HG02852 (cell line): ENCODE results near the gene NFIC.
"Not testable (repeated sequence)": the region's sequence is repeated elsewhere in the genome, so short reads cannot be mapped to it uniquely, and the experiment has no call there.

Source experiments
- ATAC-seq: cut with Tn5 transposase; IDR thresholded peaks from one replicate; pipeline ENCODE4 v1.9.1; 2021; ENCODE audit warnings: mild to moderate bottlenecking, moderate library complexity; ENCODE audit not compliant: unreplicated experiment

NFIC gene

DNA sequence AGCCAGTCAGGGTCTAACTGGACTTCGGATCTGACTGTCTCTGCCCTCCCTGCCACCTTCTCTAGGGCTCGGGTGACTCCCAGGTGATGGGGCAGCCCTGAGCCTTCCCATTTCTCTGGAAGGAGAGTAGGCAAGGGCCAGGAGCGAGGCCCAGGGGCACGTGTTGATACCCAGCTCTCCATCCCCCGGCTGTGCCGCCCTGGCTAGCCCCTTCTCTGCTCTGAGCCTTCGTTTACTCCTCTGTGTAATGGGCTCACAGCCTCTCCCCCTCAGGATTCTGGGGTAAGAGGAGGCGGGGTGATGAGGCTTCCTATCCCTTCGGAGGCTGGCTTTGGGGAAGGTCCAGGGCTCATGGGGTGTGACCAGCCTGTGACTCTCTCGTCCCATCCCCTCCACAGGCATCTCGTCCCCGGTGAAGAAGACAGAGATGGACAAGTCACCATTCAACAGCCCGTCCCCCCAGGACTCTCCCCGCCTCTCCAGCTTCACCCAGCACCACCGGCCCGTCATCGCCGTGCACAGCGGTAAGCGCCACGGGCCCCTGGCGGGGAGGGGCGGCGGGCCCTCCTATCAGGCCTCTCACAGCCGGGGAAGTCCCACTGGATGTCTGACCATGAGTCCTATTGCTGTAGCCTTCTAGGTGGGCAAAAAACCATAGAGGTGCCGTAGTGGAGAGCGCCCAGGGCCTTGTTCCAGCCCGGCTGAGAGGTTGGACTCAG, 82.4 kb downstream of the NFIC start:
- no peak for ATAC-seq

DNA sequence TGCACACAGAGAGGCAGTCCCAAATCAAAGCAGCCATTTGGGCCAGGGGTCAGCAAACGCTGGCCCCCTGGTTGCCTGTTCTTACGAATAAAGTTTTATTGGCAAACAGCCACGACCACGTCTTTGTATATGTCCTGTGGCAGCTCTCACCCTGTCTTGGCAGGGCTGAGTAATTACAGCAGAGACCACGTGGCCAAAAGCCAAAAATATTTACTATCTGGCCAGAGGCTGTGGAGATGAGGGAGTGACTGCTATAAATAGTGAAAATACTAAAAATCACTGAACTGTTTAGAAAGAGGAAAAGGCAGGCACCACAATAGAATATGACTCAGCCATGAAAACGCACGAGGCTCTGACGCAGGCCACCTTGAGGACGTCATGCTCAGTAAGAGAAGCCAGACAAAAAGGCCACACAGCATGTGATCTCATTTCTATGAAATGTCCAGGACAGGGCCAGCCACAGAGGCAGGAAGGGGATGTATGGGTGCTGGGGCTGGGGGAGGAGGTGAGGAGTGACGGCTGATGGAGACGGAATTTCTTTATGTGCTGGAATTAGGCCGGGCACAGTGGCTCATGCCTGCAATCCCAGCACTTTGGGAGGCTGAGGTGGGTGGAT, 84.5 kb downstream of the NFIC start:
- ATAC-seq = no peak

DNA sequence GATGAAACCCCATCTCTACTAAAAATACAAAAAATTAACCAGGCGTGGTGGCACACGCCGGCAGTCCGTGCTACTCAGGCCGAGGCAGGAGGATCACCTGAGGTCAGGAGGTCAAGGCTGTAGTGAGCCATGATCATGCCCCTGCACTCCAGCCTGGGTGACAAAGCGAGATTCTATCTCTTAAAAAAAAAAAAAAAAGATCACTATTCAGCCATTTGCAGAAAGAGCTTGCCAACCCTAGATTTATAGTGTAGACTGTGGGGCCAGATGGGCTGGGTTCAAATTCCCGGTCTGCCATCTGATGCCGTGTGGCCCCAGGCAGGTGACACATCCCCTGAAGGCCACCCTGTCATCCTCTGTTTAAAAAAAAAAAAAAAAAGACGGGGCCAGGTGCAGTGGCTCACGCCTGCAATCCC, 85.1 kb downstream of the NFIC start:
- no peak for ATAC-seq

DNA sequence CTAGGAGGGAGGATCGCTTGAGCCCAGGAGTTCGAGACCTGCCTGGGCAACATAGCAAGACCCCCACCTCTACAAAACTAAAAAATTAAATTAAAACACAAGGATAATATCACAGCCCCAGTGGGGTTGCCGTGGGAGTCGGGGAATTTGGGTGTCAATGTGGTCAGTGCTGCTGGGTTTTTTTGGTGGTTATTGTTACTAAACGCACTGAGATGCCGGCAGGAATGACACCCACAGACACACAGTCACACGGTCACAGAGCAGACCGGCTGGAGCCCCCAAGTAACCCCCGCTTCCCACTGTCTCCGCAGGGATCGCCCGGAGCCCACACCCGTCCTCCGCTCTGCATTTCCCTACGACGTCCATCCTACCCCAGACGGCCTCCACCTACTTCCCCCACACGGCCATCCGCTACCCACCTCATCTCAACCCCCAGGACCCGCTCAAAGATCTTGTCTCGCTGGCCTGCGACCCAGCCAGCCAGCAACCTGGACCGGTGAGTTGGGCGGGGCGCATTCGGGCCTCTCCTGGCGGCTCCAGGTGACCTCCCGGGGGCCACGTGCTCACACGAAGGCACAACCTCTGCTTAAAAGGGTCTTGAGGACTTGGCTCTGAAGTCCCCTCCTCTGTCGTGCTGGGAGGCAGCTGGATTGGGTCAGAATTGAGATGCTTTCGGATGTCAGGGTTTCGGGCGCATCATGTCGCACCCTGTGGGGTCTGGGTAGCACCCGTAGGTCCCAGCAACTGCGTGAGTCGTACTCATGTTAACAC, 86.0 kb downstream of the NFIC start:
- no peak for ATAC-seq

DNA sequence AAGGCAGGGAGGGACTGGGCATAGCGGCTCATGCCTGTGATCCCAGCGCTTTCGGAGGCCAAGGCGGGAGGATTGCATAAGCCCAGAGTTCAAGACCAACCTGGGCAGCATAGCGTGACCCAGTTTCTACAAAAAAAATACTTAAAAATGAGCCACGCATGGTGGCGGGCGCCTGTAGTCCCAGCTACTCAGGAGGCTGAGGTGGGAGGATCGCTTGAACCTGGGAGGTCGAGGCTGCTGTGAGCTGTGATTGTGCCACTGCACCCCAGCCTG, 86.5 kb downstream of the NFIC start:
- ATAC-seq = not testable (repeated sequence)

DNA sequence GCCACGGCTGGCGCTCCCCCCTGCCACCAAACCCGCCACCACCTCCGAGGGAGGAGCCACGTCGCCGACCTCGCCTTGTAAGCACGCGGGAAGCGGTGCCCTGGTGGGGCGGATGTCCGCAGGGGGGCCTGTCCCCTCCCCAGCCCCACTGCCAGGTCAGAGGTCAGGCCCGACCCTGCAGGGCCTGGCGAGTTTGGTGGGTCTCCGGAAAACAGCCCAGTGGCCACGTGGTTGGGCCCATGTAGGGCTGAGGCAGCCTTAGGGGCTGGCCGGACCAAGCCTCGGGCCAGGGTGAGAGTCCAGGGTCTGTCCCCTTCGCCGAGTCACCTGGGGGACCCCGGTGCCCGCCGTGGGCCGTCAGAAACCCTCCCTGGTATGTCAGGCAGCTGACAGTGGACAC, 87.5 kb downstream of the NFIC start:
- ATAC-seq = no peak

DNA sequence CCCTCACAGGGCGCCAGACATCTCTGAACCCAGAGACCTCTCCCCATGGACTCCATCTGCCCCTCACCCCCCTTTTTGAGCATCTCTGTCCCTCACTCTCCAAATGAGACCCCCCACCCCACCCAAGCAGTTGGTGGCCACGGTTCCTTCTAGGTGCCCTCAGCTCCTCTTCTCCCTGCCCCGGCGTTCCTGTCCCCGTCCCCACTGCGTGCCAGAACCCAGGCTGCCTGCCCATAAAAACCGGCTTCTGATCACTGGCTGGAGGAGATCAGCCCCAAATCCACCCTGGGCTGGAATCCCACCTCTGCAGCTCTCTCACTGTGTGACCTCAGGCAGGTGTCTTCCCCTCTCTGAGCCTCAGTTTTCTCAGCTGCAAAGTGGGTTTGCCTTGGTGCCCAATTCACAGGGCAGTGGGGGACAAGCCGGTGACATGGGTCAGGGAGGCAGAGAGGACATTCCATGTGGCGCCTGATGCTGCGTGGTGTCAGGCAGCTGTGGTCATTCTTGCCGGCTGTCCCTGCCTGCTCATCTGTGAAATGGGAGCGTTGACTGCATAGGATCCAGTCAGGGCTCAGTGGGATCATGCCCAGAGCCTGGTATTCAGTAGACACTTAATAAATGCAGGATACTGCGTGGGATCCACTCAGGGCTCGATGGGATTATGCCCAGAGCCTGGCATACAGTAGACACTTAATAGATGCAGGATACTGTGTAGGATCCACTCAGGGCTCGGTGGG, 88.4 kb downstream of the NFIC start:
- no peak for ATAC-seq

DNA sequence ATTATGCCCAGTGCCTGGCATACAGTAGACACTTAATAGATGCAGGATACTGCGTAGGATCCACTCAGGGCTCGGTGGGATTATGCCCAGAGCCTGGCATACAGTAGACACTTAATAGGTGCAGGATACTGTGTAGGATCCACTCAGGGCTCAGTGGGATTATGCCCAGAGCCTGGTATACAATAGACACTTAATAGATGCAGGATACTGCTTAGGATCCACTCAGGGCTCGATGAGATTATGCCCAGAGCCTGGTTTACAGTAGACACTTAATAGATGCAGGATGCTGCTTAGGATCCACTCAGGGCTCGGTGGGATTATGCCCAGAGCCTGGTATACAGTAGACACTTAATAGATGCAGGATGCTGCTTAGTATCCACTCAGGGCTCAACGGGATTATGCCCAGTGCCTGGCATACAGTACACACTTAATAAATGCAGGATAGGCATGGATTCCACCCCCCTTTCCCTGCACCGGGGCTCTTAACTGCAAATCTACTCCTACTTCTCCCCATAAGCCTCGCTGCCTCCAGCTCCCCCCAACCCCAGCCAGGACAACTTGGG, 89.1 kb downstream of the NFIC start:
- ATAC-seq = no peak

DNA sequence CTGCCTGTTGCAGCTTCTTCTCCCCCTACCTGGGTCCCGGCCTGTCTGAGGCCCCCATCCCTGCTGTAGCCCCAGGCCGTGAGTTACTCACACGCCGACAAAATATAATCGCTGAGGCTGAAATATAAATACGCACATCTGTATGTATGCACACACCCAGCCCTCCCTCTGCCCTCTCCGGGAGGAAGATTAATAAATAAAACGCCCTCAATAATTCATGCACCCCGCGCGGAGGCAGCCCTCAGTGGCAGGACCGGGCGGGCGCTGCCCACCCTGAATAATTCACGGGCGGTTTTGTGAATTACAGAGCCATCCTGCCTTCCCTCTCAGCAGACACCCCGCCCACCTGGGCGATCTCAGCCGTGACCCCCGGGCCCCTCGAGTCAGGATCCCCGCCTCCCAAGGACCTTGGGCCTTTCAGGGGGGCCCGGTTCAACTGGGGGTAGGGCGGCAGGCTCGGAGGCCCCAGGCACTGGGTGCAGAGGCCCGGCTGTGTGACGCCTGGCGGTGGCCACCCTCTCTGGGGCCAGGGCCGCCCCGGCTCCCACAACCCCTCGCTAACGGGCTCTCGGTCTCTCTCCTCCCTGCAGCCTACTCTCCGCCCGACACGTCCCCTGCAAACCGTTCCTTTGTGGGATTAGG, 89.7 kb downstream of the NFIC start:
- ATAC-seq = no peak

DNA sequence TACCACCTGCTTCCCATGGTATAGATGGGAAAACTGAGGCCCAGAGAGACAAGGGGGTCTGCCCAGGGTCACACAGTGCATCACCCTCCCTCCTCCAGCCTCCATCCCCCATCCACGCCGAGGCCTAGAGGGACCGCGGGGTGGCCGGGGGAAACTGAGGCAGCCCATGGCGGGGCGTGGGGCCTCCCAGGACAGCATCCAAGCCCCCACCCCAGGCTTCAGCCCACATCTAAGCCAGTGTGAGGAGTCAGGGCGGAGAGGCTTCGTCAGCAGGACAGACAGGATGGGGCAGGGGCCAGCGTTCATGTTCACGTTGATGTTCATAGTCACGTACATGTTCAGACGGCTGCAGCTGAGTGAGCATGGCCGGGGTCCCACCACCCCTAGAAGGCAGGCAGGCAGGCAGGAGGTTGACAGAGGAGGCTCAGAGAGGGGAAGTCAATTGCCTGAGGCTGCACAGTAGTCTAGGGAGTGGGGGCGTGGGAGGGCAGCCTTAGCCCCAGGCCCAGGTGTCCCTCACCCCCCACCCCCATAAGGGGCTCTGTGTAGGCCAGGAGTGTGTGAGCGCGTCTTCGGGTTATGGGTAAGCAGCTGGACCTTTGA, 90.6 kb downstream of the NFIC start:
- ATAC-seq = no peak

DNA sequence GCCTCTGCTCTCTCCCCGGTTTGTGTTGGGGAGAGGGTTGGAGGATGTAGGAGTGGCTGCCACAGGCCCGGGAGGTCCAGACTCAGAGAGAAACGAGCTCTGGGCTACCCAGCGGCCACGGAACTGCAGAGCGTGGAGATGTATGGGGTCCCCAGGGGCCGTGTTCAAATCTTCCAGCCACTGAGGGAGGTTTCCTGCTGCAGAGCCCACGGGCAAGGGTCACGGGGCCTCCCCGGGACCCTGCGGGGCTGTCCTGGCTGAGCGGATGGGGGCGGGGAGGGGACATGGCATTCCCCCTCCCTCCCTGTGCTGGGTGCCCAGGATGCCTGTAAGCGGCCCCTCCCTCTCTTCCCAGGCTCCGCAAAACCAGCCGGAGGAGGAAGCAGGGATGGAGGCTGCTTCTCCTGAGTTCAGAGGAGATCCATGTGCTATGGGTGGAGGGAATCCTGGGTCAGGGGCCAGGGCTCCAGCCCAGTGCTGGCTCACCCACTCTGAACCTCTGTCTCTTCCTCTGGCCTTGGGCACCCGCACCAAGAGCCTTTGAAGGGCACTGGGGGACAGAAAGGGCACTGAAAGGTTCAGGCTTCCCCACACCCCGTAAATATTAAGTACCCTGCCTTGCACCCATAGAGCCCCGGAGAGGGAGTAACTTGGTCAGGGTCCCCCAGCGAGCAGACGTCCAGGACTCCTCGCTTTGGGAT, 91.3 kb downstream of the NFIC start:
- ATAC-seq = no peak

DNA sequence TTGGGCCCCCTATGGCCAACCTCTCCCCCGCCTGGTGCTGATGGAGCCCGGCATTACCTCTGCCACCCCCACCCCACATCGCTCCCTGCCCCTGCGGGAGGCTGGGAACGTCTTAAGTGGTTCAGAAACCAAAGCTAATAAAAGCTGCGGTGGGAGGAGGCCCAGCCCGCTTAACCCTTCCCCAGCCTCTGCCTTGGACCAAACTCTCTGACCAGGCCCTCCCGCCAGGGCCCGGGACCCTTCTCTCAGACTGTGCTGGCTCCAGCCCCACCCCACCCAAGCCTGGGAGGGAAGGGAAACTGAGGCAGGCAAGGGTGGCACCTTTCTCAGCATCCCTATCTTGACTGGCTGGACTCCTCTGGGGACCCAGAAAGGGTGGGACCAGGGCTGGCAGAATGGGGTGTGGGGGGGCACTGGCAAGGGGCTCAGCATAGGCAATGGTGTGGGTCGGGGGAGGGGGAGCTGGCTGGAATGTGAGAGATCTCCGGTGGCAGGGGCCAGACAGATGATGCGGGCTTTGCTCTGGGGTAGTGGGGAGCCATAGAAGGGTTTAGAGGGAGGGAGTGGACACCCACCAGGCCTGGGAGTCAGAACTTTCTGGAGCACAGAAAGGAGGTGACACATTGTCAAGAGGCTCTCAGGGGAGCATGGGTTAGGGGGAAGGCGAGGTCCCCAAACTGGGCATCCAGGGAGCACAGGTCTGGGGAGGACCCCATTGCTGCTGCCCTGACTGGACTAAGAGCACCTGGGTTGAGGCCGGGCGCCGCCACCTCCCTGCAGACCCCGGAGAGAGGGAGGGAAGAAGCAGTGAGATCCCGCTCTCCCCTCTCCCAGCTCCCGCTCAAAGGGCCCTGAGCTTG, 92.1 kb downstream of the NFIC start:
- no peak for ATAC-seq

DNA sequence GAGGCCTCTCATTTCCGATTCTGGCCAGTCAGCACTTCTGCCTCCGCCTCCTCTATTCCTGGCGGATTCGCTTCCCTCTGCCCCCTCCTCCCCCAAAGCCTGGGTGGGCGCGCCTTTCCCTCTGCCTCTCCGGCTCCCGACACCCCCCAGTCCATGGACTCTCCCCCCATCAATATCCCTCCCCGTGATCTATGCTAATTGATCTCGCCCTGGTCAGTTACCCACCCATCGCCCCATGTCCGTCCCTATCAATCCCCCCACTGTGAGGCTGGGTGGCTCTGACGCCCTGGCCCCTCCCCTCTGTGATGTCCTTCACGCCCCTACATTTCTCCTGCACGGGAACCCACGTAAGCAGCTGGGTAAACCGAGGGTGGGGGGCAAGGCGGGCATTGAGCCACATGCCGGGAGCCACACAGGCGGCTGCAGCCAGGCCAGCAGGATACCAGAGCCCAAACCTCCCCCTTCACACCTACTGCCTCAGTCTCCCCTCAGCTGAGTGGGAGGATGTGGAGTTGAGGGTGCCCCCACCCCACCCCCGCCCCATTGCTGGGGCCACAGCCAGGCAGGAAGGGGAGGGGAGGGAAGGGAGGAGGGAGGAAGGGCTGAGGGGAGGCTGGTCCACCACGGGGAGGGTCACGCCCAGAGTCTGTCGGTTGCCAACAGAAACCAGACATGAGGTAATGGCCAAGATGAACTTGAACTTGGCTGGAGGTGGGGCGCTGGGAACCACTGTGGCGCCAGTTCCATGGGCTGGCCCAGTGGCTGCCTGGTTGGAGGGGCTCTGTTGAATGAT, 92.9 kb downstream of the NFIC start:
- no peak for ATAC-seq

DNA sequence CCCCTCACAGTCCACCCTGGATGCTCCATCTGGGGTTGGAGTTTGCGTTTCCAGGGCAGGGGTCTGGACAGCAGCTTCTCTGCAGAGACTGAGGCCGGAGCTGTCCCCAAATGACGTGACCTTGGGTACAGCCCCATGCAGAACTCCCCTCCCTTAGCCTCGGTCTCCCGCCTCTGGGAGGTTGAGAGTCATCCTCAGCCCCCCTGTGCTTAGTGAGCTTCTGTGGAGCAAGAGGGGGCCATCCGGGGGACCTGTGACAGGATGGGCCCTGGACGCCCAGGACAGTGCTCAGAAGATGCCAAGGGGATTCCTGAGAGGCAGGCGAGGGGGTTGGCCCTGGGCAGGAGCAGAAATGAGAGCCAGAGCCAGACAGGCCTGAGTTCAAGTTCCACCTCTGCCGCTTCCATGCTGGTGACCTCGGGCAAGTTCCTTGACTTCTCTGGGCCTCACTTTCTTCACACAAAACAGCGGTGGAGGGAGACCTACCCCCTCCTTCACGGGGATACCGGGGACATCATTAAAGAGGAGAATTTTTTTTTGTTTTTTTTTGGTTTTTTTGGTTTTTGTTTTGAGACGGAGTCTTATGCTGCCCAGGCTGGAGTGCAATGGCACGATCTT, 93.7 kb downstream of the NFIC start:
- ATAC-seq = no peak

DNA sequence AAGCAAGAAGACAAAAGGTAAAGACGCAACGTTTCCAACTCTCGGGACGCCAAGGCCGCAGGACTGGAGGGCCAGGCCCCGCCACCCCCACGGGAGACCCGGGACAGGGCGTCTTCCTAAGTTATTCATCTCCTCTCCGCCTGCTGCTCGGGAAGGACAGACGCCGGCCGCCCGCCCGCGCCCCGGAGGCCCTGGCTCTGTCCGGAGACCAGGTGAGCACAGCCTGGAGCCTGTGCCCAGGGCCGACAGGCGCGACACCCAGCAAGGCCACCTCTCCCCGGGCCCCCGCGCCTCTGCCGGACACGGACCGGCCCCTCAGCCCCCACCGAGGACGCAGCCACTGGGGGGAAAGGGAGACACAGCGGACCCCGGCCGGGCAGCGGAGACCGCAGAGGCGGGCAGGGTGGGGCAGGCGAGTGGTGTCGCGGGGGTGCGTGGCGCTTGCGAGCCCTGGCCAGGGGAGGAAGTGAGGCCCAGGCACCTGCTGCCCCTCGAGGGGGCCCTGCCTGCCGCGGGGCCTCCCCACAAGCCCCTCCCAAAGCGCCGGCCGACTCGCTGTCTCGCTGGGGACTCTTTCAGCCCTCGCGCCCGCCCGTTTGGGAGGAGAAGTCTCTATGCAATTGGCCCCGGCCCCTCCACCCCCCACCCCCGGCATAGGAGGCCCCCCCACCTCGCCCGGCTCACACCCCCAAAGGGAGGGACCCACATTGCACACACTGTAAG, 96.8 kb downstream of the NFIC start:
- ATAC-seq = no peak

DNA sequence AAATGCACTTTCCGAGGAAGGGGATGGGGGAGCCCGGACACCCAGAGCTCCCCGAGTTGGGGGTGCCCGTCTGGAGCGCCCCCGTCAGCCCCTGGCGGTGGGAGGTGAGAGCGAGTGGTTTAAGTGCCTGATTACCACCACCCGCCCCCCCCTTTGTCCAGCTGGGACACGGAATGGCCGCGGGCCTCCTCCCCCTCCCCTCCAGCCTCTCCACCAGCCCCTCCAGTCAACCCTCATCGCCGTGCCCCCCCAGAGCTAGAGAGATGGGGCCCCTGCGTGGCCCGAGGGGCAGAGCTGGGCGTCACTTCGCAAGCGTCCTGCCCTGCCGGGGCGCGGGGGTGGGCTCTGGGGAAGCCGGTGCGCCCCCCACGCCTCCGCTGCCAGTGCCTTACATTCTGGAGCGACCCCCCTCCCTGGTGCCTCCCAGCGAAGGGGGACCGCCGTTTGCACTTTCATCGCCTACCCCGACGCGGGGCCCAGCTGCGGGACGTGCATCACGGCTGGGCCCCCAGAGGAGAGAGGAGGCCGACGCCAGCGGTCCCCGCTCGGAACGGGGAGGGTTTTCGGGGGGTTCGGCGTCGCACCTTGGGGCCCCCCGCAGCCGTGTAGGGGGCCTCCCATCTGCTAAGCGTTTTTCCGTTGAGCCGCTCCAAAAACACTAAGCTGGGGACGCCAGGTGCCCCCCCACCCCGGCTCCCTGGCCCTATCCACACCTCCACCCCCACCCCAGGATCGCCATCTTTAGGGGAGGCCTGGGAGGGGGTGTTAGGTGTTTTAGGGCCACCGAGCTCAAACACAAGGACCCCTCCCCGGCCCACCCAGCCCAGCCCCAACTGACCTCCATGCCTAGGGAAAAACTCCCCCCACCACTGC, 97.6 kb downstream of the NFIC start:
- no peak for ATAC-seq
